Measurements from ENCODE around the gene ESRP2. TPM values are rescaled to one million over a fixed set of nuclear protein-coding genes. Genes with fewer than 3 reads are reported as not detected.

ESRP2 gene
- total and polyA plus RNA-seq, 2 donors (not counting 3 experiments of a cell fraction or from before 2014, with no cell fraction given) = 0.57 to 0.66 TPM

DNA sequence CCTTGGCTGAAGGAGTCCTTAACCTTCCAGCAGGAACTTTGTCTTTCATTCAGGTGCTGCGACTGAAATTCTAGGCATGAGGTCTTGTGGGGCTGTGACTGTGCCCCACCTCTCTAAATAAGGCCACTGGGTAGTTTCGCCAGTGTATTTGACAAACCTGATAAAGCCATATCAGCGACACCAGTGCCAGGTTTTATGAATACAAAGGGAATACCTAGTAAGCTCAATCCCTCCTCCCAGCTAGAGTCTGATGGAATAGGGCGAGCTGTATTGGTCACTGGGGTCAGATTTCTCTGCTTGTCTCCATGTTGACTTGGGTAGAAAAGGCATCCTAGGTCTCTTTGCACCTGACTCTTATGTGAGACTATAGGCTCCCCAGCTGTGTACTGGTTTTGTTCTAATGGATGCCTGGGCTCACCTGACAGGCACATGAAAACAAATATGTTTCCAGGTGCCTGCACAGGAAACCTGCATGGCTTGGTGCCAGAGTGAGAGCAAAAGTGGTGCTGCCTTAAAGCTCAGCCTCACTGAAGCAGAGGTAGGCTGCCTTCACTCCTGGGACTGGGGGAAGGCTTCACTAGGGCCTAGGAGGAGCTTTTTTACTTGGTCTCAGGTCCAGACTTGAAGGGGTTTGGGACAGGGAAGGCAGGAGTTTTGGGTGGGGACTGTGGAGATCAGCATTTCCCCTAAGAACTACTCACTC is 36.7 kb upstream of the ESRP2 start:
- ChIA-PET POLR2A (no interaction called here), CTCF (interaction anchor here (1.4 to 4.0 kb wide), 3 partner anchors 10 to 52 kb away, joined by 3 to 27 read pairs (median 5); partner anchors contain the start of gene SLC7A6)
- DNase-seq (ENCODE audit: low read depth, low spot score) (no peak), FAIRE-seq (no peak)
- dilution Hi-C loops (cut with MboI; ENCODE audit: extremely low pct_ligation_motif_present, low sequenced_read_pairs) = no loop called here
- no TSS peak for BruUV-seq (replicated peaks)
- H2AFZ ChIP-seq (ENCODE audit: low read depth, low read length) = no peak overlapping the region
- no peaks in the 10 kb centered on the region for H3K9me1 ChIP-seq (replicated peaks; ENCODE audit: control insufficient read depth, extremely low read depth, insufficient read depth, low read length)
- H3K9me3 ChIP-seq (replicated peaks; ENCODE audit: control insufficient read depth, insufficient read depth, low read length) = no peaks in the 10 kb centered on the region
- peaks cover 0 to 26% of the 10 kb centered on the region in 2 experiments for H3K36me3 ChIP-seq (ENCODE audit: control insufficient read depth in 2 of 2, extremely low read depth in 1 of 2, insufficient read depth in 2 of 2, low read length in 2 of 2)
- intact Hi-C loops (cut with micrococcal nuclease) = no loop called here
- no peak overlapping the region for H3K4me2 ChIP-seq (ENCODE audit: insufficient read depth, low read length)
- peaks cover 79% of the 10 kb centered on the region for H3K79me2 ChIP-seq (ENCODE audit: control insufficient read depth, insufficient read depth, low read length)
- H3K4me1 ChIP-seq (ENCODE audit: control insufficient read depth, extremely low read depth, insufficient read depth, low read length) = peaks cover 6% of the 10 kb centered on the region
- no peak overlapping the region for H3K9ac ChIP-seq (replicated peaks; ENCODE audit: extremely low read depth, insufficient read depth, low read length)
- H3K27ac ChIP-seq (ENCODE audit: insufficient read depth, low read depth, low read length) = no peak overlapping the region
- H4K20me1 ChIP-seq (replicated peaks; ENCODE audit: control insufficient read depth, extremely low read depth, insufficient read depth, low read length) = no peaks in the 10 kb centered on the region
- TF ChIP-seq POLR2A (IDR thresholded peaks at IDR 0.05; ENCODE audit: low read depth, low read length) (no peak), JUN (IDR thresholded peaks at IDR 0.05; ENCODE audit: borderline replicate concordance, insufficient read depth, insufficient read length, low read depth) (no peak), GATA2 (IDR thresholded peaks at IDR 0.05; ENCODE audit: insufficient read depth, insufficient read length, low read depth, low read length) (no peak), POLR2AphosphoS5 (IDR thresholded peaks at IDR 0.05; ENCODE audit: insufficient read depth, low read depth, low read length) (no peak), MYC (IDR thresholded peaks at IDR 0.05; ENCODE audit: low read depth, low read length) (no peak), MAX (IDR thresholded peaks at IDR 0.05; ENCODE audit: insufficient read depth, insufficient read length) (no peak), CTCF (IDR thresholded peaks at IDR 0.05; ENCODE audit: extremely low read depth in 1 of 2, insufficient read depth in 1 of 2, low read depth in 1 of 2, low read length in 2 of 2) (no peak), EZH2 (IDR thresholded peaks at IDR 0.05; ENCODE audit: borderline replicate concordance, low read depth, low read length, severe bottlenecking) (no peak), FOS (IDR thresholded peaks at IDR 0.05; ENCODE audit: borderline replicate concordance, insufficient read depth, low read length) (no peak)
- no peak overlapping the region for H3K4me3 ChIP-seq (replicated peaks in 1 of 3; ENCODE audit: insufficient read depth in 1 of 3, low read depth in 1 of 3, low read length in 3 of 3)
- H3K27me3 ChIP-seq (ENCODE audit: control insufficient read depth in 2 of 2, insufficient read depth in 2 of 2, low read length in 2 of 2) = no peaks in the 10 kb centered on the region
